ENCODE measurements around the gene GDF9. TPM values are rescaled to one million over a fixed set of nuclear protein-coding genes. Genes with fewer than 3 reads are reported as not detected.

Gene GDF9
- total RNA-seq, 4 donors from 2014 or later = 0.27 to 0.33 TPM; not detected in 2

DNA sequence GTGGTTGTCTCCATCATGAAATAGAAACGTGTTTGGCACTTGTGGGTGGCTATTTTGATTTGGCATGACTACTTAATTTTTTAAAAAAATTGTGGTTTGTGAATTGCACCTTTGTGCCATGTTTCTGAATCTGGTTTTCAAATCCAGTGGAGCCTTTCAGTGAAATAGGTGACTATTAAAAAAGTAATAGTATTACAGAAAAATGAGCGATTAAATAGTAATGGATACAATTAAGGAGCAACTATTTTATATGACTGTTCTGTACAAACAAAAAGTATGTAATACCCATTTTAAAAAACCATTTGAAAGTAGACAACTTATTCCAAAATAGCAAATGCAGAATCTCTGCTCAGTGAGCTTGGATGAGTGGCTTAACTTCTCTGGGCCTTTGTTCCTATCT, 50.2 kb downstream of the GDF9 start:
- Histone ChIP-seq H3K4me3 (replicated peaks in 1 of 3) (no peak overlapping the region), H3K36me3 (no peaks in the 10 kb centered on the region), H3K27ac (no peak overlapping the region), H3K9me3 (no peaks in the 10 kb centered on the region), H3K27me3 (no peaks in the 10 kb centered on the region), H3K4me1 (peaks cover 6 to 13% of the 10 kb centered on the region in 2 donors)
- TF ChIP-seq, protein P1, sequence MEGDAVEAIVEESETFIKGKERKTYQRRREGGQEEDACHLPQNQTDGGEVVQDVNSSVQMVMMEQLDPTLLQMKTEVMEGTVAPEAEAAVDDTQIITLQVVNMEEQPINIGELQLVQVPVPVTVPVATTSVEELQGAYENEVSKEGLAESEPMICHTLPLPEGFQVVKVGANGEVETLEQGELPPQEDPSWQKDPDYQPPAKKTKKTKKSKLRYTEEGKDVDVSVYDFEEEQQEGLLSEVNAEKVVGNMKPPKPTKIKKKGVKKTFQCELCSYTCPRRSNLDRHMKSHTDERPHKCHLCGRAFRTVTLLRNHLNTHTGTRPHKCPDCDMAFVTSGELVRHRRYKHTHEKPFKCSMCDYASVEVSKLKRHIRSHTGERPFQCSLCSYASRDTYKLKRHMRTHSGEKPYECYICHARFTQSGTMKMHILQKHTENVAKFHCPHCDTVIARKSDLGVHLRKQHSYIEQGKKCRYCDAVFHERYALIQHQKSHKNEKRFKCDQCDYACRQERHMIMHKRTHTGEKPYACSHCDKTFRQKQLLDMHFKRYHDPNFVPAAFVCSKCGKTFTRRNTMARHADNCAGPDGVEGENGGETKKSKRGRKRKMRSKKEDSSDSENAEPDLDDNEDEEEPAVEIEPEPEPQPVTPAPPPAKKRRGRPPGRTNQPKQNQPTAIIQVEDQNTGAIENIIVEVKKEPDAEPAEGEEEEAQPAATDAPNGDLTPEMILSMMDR (IDR thresholded peaks at IDR 0.05) = no peak
- TF ChIP-seq POLR2A (IDR thresholded peaks at IDR 0.05) = no peak
- intact Hi-C loops (cut with DNase I) = no loop called here
- no peak for DNase-seq
- 88 to 92% methylated on average over 2 of the region's 2 CpGs for WGBS, 2 donors

DNA sequence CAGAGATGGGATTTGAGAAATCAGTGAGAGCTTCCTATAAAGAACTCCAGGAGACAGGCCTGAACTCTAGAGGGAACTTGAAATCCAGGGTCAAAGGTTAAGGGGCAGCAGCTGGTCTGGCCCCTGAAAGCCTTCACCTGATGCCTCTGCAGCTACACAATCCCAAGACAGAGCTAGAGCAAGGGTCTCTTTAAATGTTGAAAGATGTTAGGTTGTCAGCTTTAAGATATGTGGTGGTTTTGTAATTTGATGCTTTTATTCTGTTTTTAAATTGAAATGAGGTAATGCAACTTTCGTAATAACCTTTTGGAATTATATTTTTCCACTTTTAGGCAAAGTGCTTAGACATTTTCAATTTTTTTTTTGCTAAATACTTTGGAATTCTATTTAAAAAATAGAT, 50.8 kb downstream of the GDF9 start:
- DNase-seq = no peak
- Histone ChIP-seq H3K4me1 (peaks cover 6 to 13% of the 10 kb centered on the region in 2 donors), H3K27ac (no peak overlapping the region), H3K36me3 (no peaks in the 10 kb centered on the region), H3K27me3 (no peaks in the 10 kb centered on the region), H3K9me3 (no peaks in the 10 kb centered on the region), H3K4me3 (replicated peaks in 1 of 3) (no peak overlapping the region)
- no peak for TF ChIP-seq POLR2A (IDR thresholded peaks at IDR 0.05)
- TF ChIP-seq, protein P1 (IDR thresholded peaks at IDR 0.05) = no peak
- WGBS, 2 donors = 95 to 96% methylated on average over 1 of the region's 1 CpG
- intact Hi-C loops (cut with DNase I) = no loop called here

DNA sequence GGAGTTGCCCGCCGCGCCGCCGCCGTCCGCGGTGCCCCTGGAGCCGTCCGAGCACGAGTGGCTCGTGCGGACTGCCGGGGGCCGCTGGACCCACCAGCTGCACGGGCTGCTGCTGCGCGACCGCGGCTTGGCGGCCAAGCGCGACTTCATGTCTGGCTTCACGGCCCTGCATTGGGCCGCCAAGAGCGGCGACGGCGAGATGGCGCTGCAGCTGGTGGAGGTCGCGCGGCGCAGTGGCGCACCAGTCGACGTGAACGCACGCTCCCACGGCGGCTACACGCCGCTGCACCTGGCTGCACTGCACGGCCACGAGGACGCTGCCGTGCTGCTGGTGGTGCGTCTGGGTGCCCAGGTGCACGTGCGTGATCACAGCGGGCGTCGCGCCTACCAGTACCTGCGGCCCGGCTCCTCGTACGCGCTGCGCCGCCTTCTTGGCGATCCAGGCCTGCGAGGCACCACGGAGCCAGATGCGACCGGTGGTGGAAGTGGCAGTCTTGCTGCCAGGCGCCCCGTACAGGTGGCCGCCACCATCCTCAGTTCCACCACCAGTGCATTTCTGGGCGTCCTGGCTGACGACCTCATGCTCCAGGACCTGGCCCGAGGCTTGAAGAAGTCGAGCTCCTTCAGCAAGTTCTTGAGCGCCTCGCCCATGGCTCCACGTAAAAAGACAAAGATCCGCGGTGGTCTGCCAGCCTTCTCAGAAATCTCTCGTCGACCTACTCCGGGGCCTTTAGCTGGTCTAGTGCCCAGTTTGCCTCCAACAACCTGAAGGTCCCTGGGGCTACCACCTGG, 51.6 kb downstream of the GDF9 start:
- H3K27ac ChIP-seq = no peak overlapping the region
- peaks cover 6 to 10% of the 10 kb centered on the region in 2 donors for H3K4me1 ChIP-seq
- H3K36me3 ChIP-seq = no peaks in the 10 kb centered on the region
- no peak for DNase-seq
- no peak for TF ChIP-seq POLR2A (IDR thresholded peaks at IDR 0.05)
- TF ChIP-seq, protein P1 (IDR thresholded peaks at IDR 0.05) = no peak
- no peaks in the 10 kb centered on the region for H3K9me3 ChIP-seq
- intact Hi-C loops (cut with DNase I) = no loop called here
- H3K27me3 ChIP-seq = no peaks in the 10 kb centered on the region
- WGBS, 2 donors = 71 to 94% methylated on average over 12 to 42 of the region's 81 CpGs
- H3K4me3 ChIP-seq (replicated peaks in 1 of 3) = peak overlapping the region in 1 of 3 donors; percentile 52

DNA sequence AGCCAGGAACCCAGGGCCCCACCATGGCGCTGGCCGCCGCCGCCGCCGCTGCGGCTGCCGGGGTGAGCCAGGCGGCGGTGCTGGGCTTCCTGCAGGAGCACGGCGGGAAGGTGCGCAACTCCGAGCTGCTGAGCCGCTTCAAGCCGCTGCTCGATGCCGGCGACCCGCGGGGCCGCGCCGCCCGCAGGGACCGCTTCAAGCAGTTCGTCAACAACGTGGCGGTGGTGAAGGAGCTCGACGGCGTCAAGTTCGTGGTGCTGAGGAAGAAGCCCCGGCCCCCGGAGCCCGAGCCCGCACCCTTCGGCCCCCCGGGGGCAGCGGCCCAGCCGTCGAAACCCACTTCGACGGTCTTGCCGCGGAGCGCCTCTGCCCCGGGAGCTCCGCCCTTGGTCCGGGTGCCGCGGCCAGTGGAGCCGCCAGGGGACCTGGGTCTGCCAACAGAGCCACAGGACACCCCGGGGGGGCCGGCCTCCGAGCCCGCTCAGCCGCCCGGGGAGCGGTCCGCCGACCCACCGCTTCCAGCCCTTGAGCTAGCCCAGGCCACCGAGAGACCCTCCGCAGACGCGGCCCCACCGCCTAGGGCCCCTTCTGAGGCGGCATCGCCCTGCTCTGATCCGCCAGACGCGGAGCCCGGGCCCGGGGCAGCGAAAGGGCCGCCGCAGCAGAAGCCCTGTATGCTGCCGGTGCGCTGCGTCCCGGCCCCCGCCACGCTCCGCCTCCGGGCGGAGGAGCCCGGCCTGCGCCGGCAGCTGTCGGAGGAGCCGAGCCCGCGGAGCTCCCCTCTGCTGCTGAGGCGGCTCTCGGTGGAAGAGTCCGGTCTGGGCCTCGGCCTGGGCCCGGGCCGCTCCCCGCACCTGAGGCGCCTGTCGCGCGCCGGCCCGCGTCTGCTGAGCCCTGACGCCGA, 52.4 kb downstream of the GDF9 start:
- TF ChIP-seq, protein P1 (IDR thresholded peaks at IDR 0.05) = peak in 2 of 6 experiments; percentile 6 to 15
- no peak for TF ChIP-seq POLR2A (IDR thresholded peaks at IDR 0.05)
- Histone ChIP-seq H3K27me3 (no peaks in the 10 kb centered on the region), H3K9me3 (no peaks in the 10 kb centered on the region), H3K4me1 (peaks cover 6 to 10% of the 10 kb centered on the region in 2 donors), H3K4me3 (replicated peaks in 1 of 3) (peak overlapping the region in 2 of 3 donors; percentile 30 to 52), H3K27ac (peak overlapping the region in 2 of 3 donors; percentile 36 to 38), H3K36me3 (no peaks in the 10 kb centered on the region)
- DNase-seq = peak; percentile 57 to 60
- intact Hi-C loops (cut with DNase I) = no loop called here
- 5 to 9% methylated on average over 8 to 20 of the region's 110 CpGs for WGBS, 2 donors

Measured in thyroid gland (tissue), 4 donors.